GM23338 (cell line): ENCODE data around the gene PAPPA. TPM values are rescaled to one million over a fixed set of nuclear protein-coding genes. Genes with fewer than 3 reads are reported as not detected.

Source experiments
- ATAC-seq: fragments of 200-7000 bp; cut with Tn5 transposase; 3 replicates; pipeline ENCODE4 v1.9.1; 2020
- DNase-seq: peaks from one replicate; pipeline ENCODE4 v3.0.0-alpha.2; 2015; ENCODE audit warnings: low spot score
- H2AFZ ChIP-seq: fragments of 200-600 bp; sonication (generic); 2 replicates; pipeline ENCODE4 v1.8.0; 2016; ENCODE audit warnings: antibody characterized with exemption, mild to moderate bottlenecking, moderate library complexity
- H3F3A ChIP-seq: fragments of 200-600 bp; sonication (generic); replicated peaks from 2 replicates; pipeline ENCODE4 v1.8.0; 2017; ENCODE audit warnings: antibody characterized with exemption, mixed run types, low read depth
- H3K27ac ChIP-seq: fragments of 200-600 bp; sonication (generic); 2 replicates; pipeline ENCODE4 v1.6.1; 2016; ENCODE audit warnings: low read depth
- H3K27me3 ChIP-seq: fragments of 200-600 bp; sonication (generic); 2 replicates; pipeline ENCODE4 v1.8.0; 2016; ENCODE audit warnings: mild to moderate bottlenecking, mixed run types, moderate library complexity; ENCODE audit not compliant: insufficient read depth
- H3K36me3 ChIP-seq: fragments of 200-600 bp; sonication (generic); 2 replicates; pipeline ENCODE4 v1.8.0; 2016; ENCODE audit warnings: mild to moderate bottlenecking; ENCODE audit not compliant: insufficient read depth
- H3K4me1 ChIP-seq: fragments of 200-600 bp; sonication (generic); 2 replicates; pipeline ENCODE4 v1.8.0; 2016; ENCODE audit warnings: mild to moderate bottlenecking, moderate library complexity; ENCODE audit not compliant: insufficient read depth
- H3K4me2 ChIP-seq: fragments of 200-600 bp; sonication (generic); 2 replicates; pipeline ENCODE4 v1.7.1; 2017; ENCODE audit warnings: mixed run types
- H3K4me3 ChIP-seq: fragments of 200-600 bp; sonication (generic); 2 replicates; pipeline ENCODE4 v1.6.1; 2016; ENCODE audit warnings: mixed run types
- H3K79me2 ChIP-seq: fragments of 200-600 bp; sonication (generic); replicated peaks from 2 replicates; pipeline ENCODE4 v1.8.0; 2017; ENCODE audit warnings: mild to moderate bottlenecking; ENCODE audit not compliant: insufficient read depth
- H3K9me2 ChIP-seq: fragments of 200-600 bp; sonication (generic); 2 replicates; pipeline ENCODE4 v1.8.0; 2017; ENCODE audit not compliant: insufficient read depth
- H4K20me1 ChIP-seq: fragments of 200-600 bp; sonication (generic); replicated peaks from 2 replicates; pipeline ENCODE4 v1.8.0; 2017; ENCODE audit warnings: mild to moderate bottlenecking; ENCODE audit not compliant: insufficient read depth
- H3K27ac Mint-ChIP-seq: 2 replicates; pipeline ENCODE4 v1.8.0; 2020; ENCODE audit warnings: inconsistent platforms, mild to moderate bottlenecking, moderate library complexity, mixed read lengths
- H3K27me3 Mint-ChIP-seq: 3 replicates; pipeline ENCODE4 v1.8.0; 2022; ENCODE audit warnings: low read depth, mild to moderate bottlenecking, moderate library complexity, mixed read lengths, inconsistent platforms; ENCODE audit not compliant: insufficient read depth, poor library complexity
- H3K36me3 Mint-ChIP-seq: 3 replicates; pipeline ENCODE4 v1.8.0; 2021; ENCODE audit warnings: low read depth, mild to moderate bottlenecking, inconsistent platforms, moderate library complexity, mixed read lengths
- H3K4me1 Mint-ChIP-seq: 3 replicates; pipeline ENCODE4 v1.8.0; 2020; ENCODE audit warnings: mild to moderate bottlenecking, inconsistent platforms, mixed read lengths
- H3K4me3 Mint-ChIP-seq: 3 replicates; pipeline ENCODE4 v1.8.0; 2021; ENCODE audit warnings: moderate library complexity, mild to moderate bottlenecking, inconsistent platforms, mixed read lengths
- H3K9me3 Mint-ChIP-seq: 3 replicates; pipeline ENCODE4 v1.8.0; 2020; ENCODE audit warnings: moderate library complexity, mild to moderate bottlenecking, inconsistent platforms, mixed read lengths
- CREB1 ChIP-seq: fragments of 250-450 bp; sonication (Bioruptor Pico); IDR thresholded peaks from 2 replicates; pipeline ENCODE4 v1.5.0; 2020; ENCODE audit warnings: low read depth, mild to moderate bottlenecking, moderate library complexity
- CTCF ChIP-seq, 2 experiments: fragments of 200-600 bp in 1 of 2; sonication (generic) in 1 of 2; conservative IDR thresholded peaks; 2 replicates each; pipeline versions ENCODE4 v1.5.1 to v1.6.1; 2016 to 2017; ENCODE audit warnings: antibody characterized with exemption in 2 of 2, low read depth in 2 of 2, mild to moderate bottlenecking in 2 of 2, moderate library complexity in 1 of 2
- ETS1 ChIP-seq: IDR thresholded peaks from 2 replicates; pipeline ENCODE4 v1.6.1; 2016; ENCODE audit warnings: antibody characterized with exemption
- EZH2 ChIP-seq: fragments of 200-600 bp; sonication (generic); IDR thresholded peaks from one replicate; pipeline ENCODE4 v1.8.0; 2017; ENCODE audit warnings: antibody characterized with exemption, mild to moderate bottlenecking, low read depth; ENCODE audit not compliant: unreplicated experiment
- EZH2phosphoT487 ChIP-seq: fragments of 200-600 bp; sonication (generic); IDR thresholded peaks from one replicate; pipeline ENCODE4 v1.8.1; 2018; ENCODE audit warnings: antibody characterized with exemption; ENCODE audit not compliant: unreplicated experiment
- JUNB ChIP-seq: IDR thresholded peaks from one replicate; pipeline ENCODE4 v1.6.1; 2016; ENCODE audit warnings: antibody characterized with exemption; ENCODE audit not compliant: unreplicated experiment
- NANOG ChIP-seq: IDR thresholded peaks from 2 replicates; pipeline ENCODE4 v1.6.1; 2016; ENCODE audit warnings: antibody characterized with exemption, borderline replicate concordance
- POLR2AphosphoS5 ChIP-seq: IDR thresholded peaks from 2 replicates; pipeline ENCODE4 v1.6.1; 2016; ENCODE audit warnings: antibody characterized with exemption, low read depth
- REST ChIP-seq: IDR thresholded peaks from one replicate; pipeline ENCODE4 v1.6.1; 2018; ENCODE audit warnings: antibody characterized with exemption; ENCODE audit not compliant: unreplicated experiment
- STAT1 ChIP-seq: IDR thresholded peaks from one replicate; pipeline ENCODE4 v1.6.1; 2016; ENCODE audit warnings: antibody characterized with exemption; ENCODE audit not compliant: unreplicated experiment
- ZNF114 ChIP-seq: fragments of 250-450 bp; sonication (Bioruptor Pico); IDR thresholded peaks from 2 replicates; pipeline ENCODE4 v1.5.0; 2020; ENCODE audit warnings: mild to moderate bottlenecking, moderate library complexity
- ZNF331 ChIP-seq: fragments of 250-450 bp; sonication (Bioruptor Pico); IDR thresholded peaks from 2 replicates; pipeline ENCODE4 v1.5.0; 2020; ENCODE audit warnings: low read depth, mild to moderate bottlenecking, moderate library complexity
- ZNF462 ChIP-seq: fragments of 250-450 bp; sonication (Bioruptor Pico); IDR thresholded peaks from 2 replicates; pipeline ENCODE4 v1.5.0; 2020; ENCODE audit warnings: mild to moderate bottlenecking, moderate library complexity
- polyA plus RNA-seq: library from polyadenylated mRNA; unstranded; fragments of >200 nt; fragmentation: Nextera tagmentation; extraction: Ambion mirVana; gene quantifications from 2 replicates; pipeline ENCODE4 v1.2.1, GENCODE V29; 2016
- total RNA-seq: library from RNA; depleted of rRNA; stranded (reverse); fragments of >200 nt; shearing (Covaris generic); gene quantifications from 2 replicates; pipeline ENCODE4 v1.2.3, GENCODE V29; 2014

PAPPA gene
- total and polyA plus RNA-seq, 2 experiments from 2014 or later, result 0.38 to 0.66 TPM

- no peaks in the 10 kb centered on the region for H3K27me3 Mint-ChIP-seq
- Histone ChIP-seq H3K4me1 (no peaks in the 10 kb centered on the region), H3K36me3 (no peaks in the 10 kb centered on the region), H3K9me2 (no peaks in the 10 kb centered on the region), H3K4me3 (no peak overlapping the region), H3K27ac (no peak overlapping the region), H4K20me1 (no peaks in the 10 kb centered on the region), H3K27me3 (no peaks in the 10 kb centered on the region), H3K4me2 (no peak overlapping the region), H3K79me2 (no peaks in the 10 kb centered on the region), H3F3A (no peaks in the 10 kb centered on the region), H2AFZ (no peak overlapping the region)
- no peak for ATAC-seq
- no peak overlapping the region for H3K27ac Mint-ChIP-seq
- no peak for DNase-seq
- peaks cover 3% of the 10 kb centered on the region; the same call in 1 of the 3 replicates for H3K9me3 Mint-ChIP-seq
- H3K4me1 Mint-ChIP-seq, result no peaks in the 10 kb centered on the region
- no peak overlapping the region for H3K4me3 Mint-ChIP-seq
- peaks cover 6% of the 10 kb centered on the region; the same call in 1 of the 3 replicates for H3K36me3 Mint-ChIP-seq
- TF ChIP-seq STAT1 (no peak), CTCF (conservative IDR thresholded peaks at IDR 0.05; ENCODE audit: low read depth in 2 of 2) (no peak), NANOG (no peak), EZH2phosphoT487 (no peak), CREB1 (no peak), ZNF462 (CRISPR knock-in tag) (no peak), REST (no peak), ZNF114 (CRISPR knock-in tag) (no peak), ETS1 (no peak), JUNB (no peak), ZNF331 (CRISPR knock-in tag) (no peak), POLR2AphosphoS5 (no peak), EZH2 (no peak)
Observed at GRCh38 chr9:116425244-116425643, 271.7 kb downstream of the PAPPA start.
